Neural progenitor cell (in vitro differentiated cells): ENCODE measurements around the gene RET. TPM values are rescaled to one million over a fixed set of nuclear protein-coding genes. Genes with fewer than 3 reads are reported as not detected.

Experiments
- DNase-seq: peaks from one replicate; pipeline ENCODE4 v3.0.0-alpha.2; 2016; ENCODE audit warnings: low spot score
- H2AFZ ChIP-seq: fragments of 200-600 bp; sonication (generic); replicated peaks from 2 replicates; pipeline ENCODE4 v1.6.1; 2016; ENCODE audit warnings: antibody characterized with exemption
- H3F3A ChIP-seq: fragments of 200-600 bp; sonication (generic); 2 replicates; pipeline ENCODE4 v1.6.1; 2016; ENCODE audit warnings: antibody characterized with exemption, low read depth
- H3K27ac ChIP-seq: fragments of 200-600 bp; sonication (generic); 2 replicates; pipeline ENCODE4 v1.5.1; 2016; ENCODE audit warnings: mild to moderate bottlenecking
- H3K27me3 ChIP-seq: fragments of 200-600 bp; sonication (generic); 2 replicates; pipeline ENCODE4 v1.6.1; 2016; ENCODE audit warnings: mild to moderate bottlenecking, moderate library complexity
- H3K36me3 ChIP-seq: fragments of 200-600 bp; sonication (generic); 2 replicates; pipeline ENCODE4 v1.5.1; 2016
- H3K4me1 ChIP-seq: fragments of 200-600 bp; sonication (generic); 2 replicates; pipeline ENCODE4 v1.6.1; 2016; ENCODE audit warnings: mixed run types
- H3K4me2 ChIP-seq: fragments of 200-600 bp; sonication (generic); 2 replicates; pipeline ENCODE4 v1.6.1; 2016
- H3K4me3 ChIP-seq: fragments of 200-600 bp; sonication (generic); 2 replicates; pipeline ENCODE4 v1.5.1; 2016
- H3K79me2 ChIP-seq: fragments of 200-600 bp; sonication (generic); 2 replicates; pipeline ENCODE4 v1.6.1; 2016; ENCODE audit warnings: low read depth
- H3K9ac ChIP-seq: fragments of 200-600 bp; sonication (generic); 2 replicates; pipeline ENCODE4 v1.6.1; 2016
- H3K9me3 ChIP-seq: fragments of 200-600 bp; sonication (generic); 2 replicates; pipeline ENCODE4 v1.5.1; 2016; ENCODE audit warnings: low read depth
- H4K20me1 ChIP-seq: fragments of 200-600 bp; sonication (generic); 2 replicates; pipeline ENCODE4 v1.6.1; 2016; ENCODE audit warnings: low read depth
- H3K27ac Mint-ChIP-seq: 3 replicates; pipeline ENCODE4 v1.8.0; 2021; ENCODE audit warnings: mixed read lengths
- H3K27me3 Mint-ChIP-seq: 2 replicates; pipeline ENCODE4 v1.8.0; 2022; ENCODE audit warnings: low read depth, mild to moderate bottlenecking, inconsistent platforms, moderate library complexity, mixed read lengths; ENCODE audit not compliant: insufficient read depth
- H3K36me3 Mint-ChIP-seq: 3 replicates; pipeline ENCODE4 v1.8.0; 2021; ENCODE audit warnings: mixed read lengths
- H3K4me1 Mint-ChIP-seq: 3 replicates; pipeline ENCODE4 v1.8.0; 2021; ENCODE audit warnings: mixed read lengths
- H3K4me3 Mint-ChIP-seq: 3 replicates; pipeline ENCODE4 v1.8.0; 2021; ENCODE audit warnings: mild to moderate bottlenecking, moderate library complexity, mixed read lengths
- H3K9me3 Mint-ChIP-seq: 3 replicates; pipeline ENCODE4 v1.8.0; 2020; ENCODE audit warnings: mixed read lengths
- EZH2 ChIP-seq: fragments of 200-600 bp; sonication (generic); IDR thresholded peaks from 2 replicates; pipeline ENCODE4 v1.6.1; 2017; ENCODE audit warnings: antibody characterized with exemption, mild to moderate bottlenecking, moderate library complexity
- EZH2phosphoT487 ChIP-seq: fragments of 200-600 bp; sonication (generic); IDR thresholded peaks from 2 replicates; pipeline ENCODE4 v1.6.1; 2017; ENCODE audit warnings: antibody characterized with exemption
- total RNA-seq: library from RNA; depleted of rRNA; stranded (reverse); fragments of >200 nt; gene quantifications from 2 replicates; pipeline ENCODE4 v1.2.3, GENCODE V29; 2015; ENCODE audit warnings: low replicate concordance
- TF ChIP-seq, protein P1 (sequence below): fragments of 200-600 bp; sonication (generic); IDR thresholded peaks from 2 replicates; pipeline ENCODE4 v1.5.1; 2017; ENCODE audit warnings: antibody characterized with exemption, mild to moderate bottlenecking

RET gene
- total RNA-seq, 1 donor from 2014 or later: 1.4 TPM

- DNase-seq: no peak
- Mint-ChIP-seq H3K36me3 (no peaks in the 10 kb centered on the region), H3K4me1 (no peaks in the 10 kb centered on the region), H3K27ac (no peak overlapping the region), H3K9me3 (peaks cover 10% of the 10 kb centered on the region), H3K4me3 (no peak overlapping the region), H3K27me3 (no peaks in the 10 kb centered on the region)
- Histone ChIP-seq H3K4me2 (no peak overlapping the region), H3K36me3 (peaks cover 6% of the 10 kb centered on the region), H2AFZ (no peak overlapping the region), H3K27ac (no peak overlapping the region), H3F3A (no peaks in the 10 kb centered on the region), H3K9ac (no peak overlapping the region), H3K4me1 (no peaks in the 10 kb centered on the region), H3K9me3 (peaks cover 5% of the 10 kb centered on the region), H4K20me1 (no peaks in the 10 kb centered on the region), H3K27me3 (no peaks in the 10 kb centered on the region), H3K79me2 (no peaks in the 10 kb centered on the region), H3K4me3 (no peak overlapping the region)
- TF ChIP-seq, protein P1, sequence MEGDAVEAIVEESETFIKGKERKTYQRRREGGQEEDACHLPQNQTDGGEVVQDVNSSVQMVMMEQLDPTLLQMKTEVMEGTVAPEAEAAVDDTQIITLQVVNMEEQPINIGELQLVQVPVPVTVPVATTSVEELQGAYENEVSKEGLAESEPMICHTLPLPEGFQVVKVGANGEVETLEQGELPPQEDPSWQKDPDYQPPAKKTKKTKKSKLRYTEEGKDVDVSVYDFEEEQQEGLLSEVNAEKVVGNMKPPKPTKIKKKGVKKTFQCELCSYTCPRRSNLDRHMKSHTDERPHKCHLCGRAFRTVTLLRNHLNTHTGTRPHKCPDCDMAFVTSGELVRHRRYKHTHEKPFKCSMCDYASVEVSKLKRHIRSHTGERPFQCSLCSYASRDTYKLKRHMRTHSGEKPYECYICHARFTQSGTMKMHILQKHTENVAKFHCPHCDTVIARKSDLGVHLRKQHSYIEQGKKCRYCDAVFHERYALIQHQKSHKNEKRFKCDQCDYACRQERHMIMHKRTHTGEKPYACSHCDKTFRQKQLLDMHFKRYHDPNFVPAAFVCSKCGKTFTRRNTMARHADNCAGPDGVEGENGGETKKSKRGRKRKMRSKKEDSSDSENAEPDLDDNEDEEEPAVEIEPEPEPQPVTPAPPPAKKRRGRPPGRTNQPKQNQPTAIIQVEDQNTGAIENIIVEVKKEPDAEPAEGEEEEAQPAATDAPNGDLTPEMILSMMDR: no peak
- no peak for TF ChIP-seq EZH2
- no peak for TF ChIP-seq EZH2phosphoT487
Measured at GRCh38 chr10:43036481-43037428, 40.1 kb upstream of the RET start.

DNA sequence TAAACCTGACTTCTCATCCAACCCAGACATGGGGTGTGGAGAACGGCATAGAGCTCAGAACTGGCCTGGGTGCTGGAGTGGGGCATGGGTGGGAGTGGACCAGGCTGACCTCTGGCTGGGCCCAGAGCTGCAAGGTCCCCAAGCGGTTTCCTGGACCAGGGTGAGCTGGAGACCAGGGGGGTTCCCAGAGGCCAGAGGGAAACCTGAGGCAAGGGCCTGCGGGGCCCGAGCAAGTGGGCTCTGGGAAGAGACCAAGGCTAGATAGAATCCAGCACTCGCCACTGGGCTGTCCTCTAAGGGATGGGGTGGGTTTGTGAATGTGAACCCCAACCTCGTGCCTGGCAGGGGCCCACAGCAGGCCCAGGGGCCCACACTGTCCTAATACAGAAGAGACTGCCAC is 39.4 kb upstream of the RET start:
- no peaks in the 10 kb centered on the region for H3K79me2 ChIP-seq
- Mint-ChIP-seq H3K4me3 (no peak overlapping the region), H3K27me3 (no peaks in the 10 kb centered on the region), H3K9me3 (peaks cover 5% of the 10 kb centered on the region), H3K36me3 (no peaks in the 10 kb centered on the region), H3K27ac (no peak overlapping the region), H3K4me1 (no peaks in the 10 kb centered on the region)
- no peak for DNase-seq
- H3K9ac ChIP-seq: no peak overlapping the region
- no peak overlapping the region for H2AFZ ChIP-seq
- no peak for TF ChIP-seq EZH2
- TF ChIP-seq, protein P1: no peak
- no peak for TF ChIP-seq EZH2phosphoT487
- H4K20me1 ChIP-seq: no peaks in the 10 kb centered on the region
- H3K9me3 ChIP-seq: peaks cover 5% of the 10 kb centered on the region
- H3K36me3 ChIP-seq: peaks cover 6% of the 10 kb centered on the region
- H3K27ac ChIP-seq: no peak overlapping the region
- H3K4me3 ChIP-seq: no peak overlapping the region
- no peaks in the 10 kb centered on the region for H3K4me1 ChIP-seq
- no peaks in the 10 kb centered on the region for H3K27me3 ChIP-seq
- H3K4me2 ChIP-seq: no peak overlapping the region
- no peaks in the 10 kb centered on the region for H3F3A ChIP-seq

GRCh38 chr10:43037942-43038782 is 38.7 kb upstream of the RET start:
- no peak overlapping the region for H3K9ac ChIP-seq
- H3K4me3 Mint-ChIP-seq: no peak overlapping the region
- H3K4me1 Mint-ChIP-seq: no peaks in the 10 kb centered on the region
- H3K4me2 ChIP-seq: no peak overlapping the region
- H3K4me3 ChIP-seq: no peak overlapping the region
- H3F3A ChIP-seq: no peaks in the 10 kb centered on the region
- H3K79me2 ChIP-seq: no peaks in the 10 kb centered on the region
- no peaks in the 10 kb centered on the region for H3K27me3 ChIP-seq
- peaks cover 3% of the 10 kb centered on the region for H3K27me3 Mint-ChIP-seq
- no peak overlapping the region for H3K27ac Mint-ChIP-seq
- no peak overlapping the region for H3K27ac ChIP-seq
- peaks cover 2% of the 10 kb centered on the region for H3K9me3 Mint-ChIP-seq
- TF ChIP-seq EZH2phosphoT487 (no peak), EZH2 (no peak)
- TF ChIP-seq, protein P1: no peak
- H3K36me3 ChIP-seq: peaks cover 2% of the 10 kb centered on the region
- H3K36me3 Mint-ChIP-seq: no peaks in the 10 kb centered on the region
- DNase-seq: no peak
- H2AFZ ChIP-seq: no peak overlapping the region
- H3K4me1 ChIP-seq: no peaks in the 10 kb centered on the region
- peaks cover 4% of the 10 kb centered on the region for H3K9me3 ChIP-seq
- H4K20me1 ChIP-seq: no peaks in the 10 kb centered on the region
